Measurements from ENCODE around the gene SPEF2.

Gene SPEF2

DNA sequence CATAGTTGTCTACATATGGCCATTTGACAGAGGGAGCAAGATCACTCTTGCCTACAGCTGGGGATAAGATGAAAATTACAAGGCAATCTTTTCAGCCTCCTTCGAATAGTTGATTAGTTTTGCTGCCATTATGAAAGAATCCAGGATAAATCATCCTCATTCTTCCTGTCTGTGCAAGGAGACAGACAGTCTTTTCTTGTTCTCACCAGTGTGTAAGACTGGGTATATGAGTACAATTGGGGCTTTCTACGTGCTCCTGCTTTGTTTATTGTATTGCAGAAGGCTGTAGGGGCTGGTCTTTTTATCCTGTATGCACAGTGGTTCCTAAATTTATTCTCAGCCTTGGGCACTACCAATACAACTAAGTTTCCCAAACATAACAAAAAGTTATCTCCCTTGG, 76.8 kb downstream of the SPEF2 start:
- in situ Hi-C loops (cut with HindIII; ENCODE audit: low sequenced_read_pairs), result no loop called here

DNA sequence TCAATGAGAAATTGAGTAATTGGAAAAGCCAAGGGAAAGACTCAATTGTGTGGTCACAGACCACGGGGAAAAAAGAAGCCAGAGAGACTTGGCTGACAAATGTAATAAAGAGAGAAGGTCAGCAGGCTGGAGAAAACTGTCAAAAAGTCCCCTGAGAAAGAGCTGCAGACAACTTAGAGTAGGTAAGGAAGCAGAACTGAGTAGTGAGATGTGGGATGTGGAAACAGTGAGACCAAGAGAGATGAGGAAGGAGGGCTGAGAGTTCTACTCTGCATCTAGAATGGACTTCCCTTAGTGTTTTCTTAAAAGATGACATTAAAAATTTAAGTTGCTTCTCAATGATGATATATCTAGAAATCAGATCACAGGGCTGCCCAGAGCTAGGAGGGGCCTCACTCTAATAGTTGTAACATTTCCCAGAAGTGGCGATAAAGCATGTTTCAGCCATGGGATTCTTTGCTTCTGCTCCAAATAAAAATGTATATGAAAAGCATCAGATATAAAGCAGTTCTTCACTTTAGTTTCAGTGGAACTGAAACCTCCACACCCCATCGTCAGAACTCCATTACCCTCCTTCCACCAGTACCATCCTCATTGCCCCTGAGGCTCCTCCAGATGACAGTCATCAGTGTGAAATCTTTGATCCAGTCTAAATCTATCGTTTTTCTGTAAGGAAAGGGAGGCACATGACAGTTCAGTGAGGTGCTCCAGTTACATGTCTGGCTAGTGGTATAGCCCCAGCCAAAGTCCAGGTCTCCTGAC, 80.6 kb downstream of the SPEF2 start:
- in situ Hi-C loops (cut with HindIII; ENCODE audit: low sequenced_read_pairs), result no loop called here

DNA sequence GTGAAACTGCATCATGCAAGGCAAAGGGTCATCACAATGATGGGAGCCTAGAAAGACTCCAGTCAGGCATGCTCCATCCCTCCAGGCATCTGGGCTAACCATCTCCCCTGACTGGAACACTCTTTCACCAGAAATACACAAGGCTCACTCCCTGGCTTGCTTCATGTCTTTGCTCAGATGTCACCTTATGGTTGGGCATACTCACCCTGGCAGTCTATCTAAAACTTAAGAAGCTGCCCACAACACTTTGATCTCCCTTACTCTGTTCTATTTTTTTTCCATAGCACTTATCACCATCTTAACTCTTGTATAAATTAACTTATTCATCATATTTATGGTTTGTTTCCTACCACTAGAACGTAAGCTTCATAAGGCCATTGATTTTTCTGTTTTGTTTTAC, 90.0 kb downstream of the SPEF2 start:
- in situ Hi-C loops (cut with HindIII; ENCODE audit: low sequenced_read_pairs), result no loop called here

DNA sequence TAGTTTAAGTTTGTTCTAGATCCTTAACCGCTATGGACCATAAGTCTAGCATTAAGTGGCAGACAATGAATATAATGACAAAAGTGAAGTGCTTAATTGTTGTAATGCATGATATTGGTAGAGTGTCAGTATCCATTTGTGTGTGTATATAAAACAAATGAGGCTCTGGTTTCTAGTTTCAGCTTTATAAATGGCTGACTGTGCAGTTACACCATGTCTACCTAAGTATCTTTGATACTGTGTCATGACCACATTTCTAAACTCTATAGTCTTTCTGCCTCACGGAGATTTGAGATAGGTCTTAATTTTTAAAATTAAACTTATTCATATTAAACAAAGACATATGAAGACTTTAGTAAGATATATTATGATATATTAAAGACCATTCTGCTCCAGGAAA, 92.0 kb downstream of the SPEF2 start:
- in situ Hi-C loops (cut with HindIII; ENCODE audit: low sequenced_read_pairs), result no loop called here

DNA sequence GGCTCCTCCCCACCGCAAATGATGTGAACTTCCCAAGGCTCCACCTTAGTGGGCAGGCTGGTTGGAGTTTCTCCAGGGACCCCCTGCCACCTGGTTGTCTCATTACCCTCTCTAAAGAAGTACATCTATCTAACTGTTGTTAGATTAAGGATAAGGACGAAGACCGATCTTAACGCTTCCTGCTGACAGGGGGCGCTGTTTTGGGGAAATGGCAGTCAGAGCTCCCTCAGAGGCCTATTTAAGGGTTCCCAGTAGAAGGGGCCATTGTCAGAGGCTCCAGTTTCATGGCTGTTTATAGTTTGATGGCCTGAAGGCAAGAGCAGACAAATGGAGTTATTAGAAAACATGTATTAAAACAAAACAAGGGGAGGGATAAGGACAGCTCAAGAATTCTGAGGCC, 100.1 kb downstream of the SPEF2 start:
- in situ Hi-C loops (cut with HindIII; ENCODE audit: low sequenced_read_pairs), result no loop called here

DNA sequence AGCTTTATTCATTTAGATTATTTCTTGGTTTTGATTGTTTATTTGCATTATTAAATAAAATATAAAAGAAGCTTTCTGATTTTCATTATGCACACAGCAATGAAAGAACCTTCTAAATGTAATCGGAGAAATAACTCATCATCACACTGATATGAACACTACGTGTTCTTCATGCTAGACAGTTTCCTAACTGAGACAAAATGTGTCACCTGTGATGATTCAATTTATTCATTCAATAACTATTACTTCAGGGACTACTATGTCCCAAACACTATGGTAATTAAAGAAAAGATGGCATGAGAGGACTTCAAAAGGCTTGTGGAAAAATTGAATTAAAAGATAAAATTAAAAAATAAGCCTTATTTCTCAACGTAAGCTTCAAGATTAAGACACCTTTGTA, 118.1 kb downstream of the SPEF2 start:
- in situ Hi-C loops (cut with HindIII; ENCODE audit: low sequenced_read_pairs), result no loop called here

DNA sequence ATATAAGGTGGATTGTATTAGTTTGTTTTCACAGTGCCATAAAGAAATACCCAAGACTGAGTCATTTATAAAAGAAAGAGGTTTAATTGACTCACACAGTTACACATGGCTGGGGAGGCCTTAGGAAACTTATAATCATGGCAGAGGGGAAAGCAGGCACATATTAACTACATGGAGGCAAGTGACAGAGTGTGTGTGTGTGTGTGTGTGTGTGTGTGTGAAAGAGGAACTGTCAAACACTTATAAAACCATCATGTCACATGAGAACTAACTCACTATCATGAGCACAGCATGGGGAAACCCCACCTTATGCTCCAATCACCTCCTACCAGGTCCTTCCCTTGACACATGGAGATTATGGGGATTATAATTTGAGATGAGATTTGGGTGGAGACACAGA, 118.6 kb downstream of the SPEF2 start:
- in situ Hi-C loops (cut with HindIII; ENCODE audit: low sequenced_read_pairs), result no loop called here

DNA sequence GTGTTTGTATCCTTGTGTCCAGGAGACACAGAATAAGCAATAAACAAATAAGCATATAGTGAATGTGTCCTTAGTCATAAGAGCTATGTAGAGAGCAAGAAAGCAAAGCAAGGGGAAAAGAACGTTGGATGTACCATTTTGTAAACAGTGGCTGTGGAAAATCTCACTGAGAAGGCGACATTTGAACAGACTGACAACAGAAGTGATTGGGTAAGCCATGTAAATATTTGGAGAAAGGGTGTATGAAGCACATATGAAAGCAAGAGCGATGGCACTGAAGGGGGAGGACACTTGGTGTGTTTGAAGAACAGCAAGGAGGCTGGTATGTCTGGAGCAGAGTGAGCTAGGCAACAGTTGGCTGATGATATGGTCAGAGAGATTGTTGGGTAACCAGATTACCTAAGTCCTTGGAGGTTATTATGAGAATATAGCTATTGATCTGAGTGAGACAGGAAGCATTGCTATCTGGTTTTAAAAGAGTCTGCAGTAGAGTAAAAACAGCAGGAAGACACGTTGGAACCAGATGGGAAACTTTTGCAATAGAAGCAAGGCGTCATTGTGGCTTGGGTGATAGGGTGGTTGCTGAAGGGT, 123.6 kb downstream of the SPEF2 start:
- in situ Hi-C loops (cut with HindIII; ENCODE audit: low sequenced_read_pairs), result no loop called here

DNA sequence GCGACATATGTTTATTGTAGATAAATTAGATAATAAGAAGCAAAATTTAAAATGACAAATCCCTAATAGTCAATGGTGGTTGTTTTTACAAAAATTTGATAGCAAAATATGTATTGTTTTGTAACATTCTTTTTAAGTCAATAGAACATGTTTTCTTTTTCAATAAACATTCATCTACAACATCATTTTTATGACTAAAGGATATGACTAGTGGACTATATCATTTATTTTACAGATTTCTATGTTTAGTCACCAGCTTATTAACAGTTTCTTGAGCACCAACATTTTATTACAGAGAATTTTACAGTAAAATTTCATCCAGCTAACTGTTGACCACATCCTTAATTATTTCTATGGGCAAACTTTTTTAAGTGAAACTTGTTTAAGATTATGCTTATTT, 124.3 kb downstream of the SPEF2 start:
- in situ Hi-C loops (cut with HindIII; ENCODE audit: low sequenced_read_pairs), result no loop called here

DNA sequence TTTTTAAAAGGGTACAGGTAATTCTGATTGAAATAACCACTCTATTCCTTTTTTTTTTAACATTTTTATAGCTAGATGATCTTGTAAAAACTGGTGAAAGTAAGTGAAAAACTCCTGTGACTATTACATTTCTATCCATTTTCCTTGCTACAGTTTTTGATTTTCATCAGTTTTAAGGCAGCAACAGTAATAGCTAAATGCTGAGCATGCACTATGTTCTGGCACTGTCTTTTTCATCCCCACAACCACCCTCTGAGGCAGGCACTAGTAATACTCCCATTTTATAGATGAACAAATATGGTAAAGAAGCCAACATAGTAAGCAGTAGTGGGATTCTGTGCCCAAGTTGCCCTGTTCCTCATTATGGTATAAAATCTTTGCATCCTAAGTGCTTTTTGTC, 126.0 kb downstream of the SPEF2 start:
- in situ Hi-C loops (cut with HindIII; ENCODE audit: low sequenced_read_pairs), result no loop called here

DNA sequence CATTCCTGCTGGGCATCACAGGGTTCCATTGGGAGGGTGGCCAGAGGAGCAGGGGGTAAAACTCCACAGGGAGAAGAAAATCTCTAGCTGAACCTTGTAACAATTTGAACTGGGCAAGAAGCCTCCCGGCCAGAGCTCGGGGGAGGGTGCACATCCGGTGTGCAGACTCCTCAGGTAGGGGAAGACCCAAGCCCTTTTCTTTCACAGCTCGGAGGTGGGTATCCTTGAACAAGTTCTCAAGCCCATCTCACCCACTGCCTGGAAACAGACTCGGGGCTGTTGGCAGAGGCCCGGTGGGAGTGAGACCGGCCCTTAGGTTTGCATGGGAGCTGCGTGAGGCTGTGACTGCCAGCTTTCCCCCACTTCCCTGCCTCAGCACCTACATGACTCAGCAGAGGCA, 127.5 kb downstream of the SPEF2 start:
- in situ Hi-C loops (cut with HindIII; ENCODE audit: low sequenced_read_pairs), result no loop called here

DNA sequence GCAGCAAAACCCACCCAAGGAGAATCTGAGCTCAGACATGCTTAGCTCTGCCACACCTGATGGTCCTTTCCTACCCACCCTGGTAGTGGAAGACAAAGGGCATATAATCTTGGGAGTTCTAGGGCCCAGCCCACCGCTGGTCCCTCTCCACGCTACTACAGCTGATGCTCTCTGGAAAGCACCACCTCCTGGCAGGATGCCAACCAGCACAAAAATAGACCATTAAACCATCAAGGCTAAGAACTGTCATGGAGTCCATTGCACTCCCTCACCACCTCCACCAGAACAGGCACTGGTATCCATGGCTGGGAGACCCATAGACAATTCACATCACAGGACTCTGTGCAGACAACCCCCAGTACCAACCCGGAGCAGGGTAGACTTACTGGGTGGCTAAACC, 128.0 kb downstream of the SPEF2 start:
- in situ Hi-C loops (cut with HindIII; ENCODE audit: low sequenced_read_pairs), result no loop called here

DNA sequence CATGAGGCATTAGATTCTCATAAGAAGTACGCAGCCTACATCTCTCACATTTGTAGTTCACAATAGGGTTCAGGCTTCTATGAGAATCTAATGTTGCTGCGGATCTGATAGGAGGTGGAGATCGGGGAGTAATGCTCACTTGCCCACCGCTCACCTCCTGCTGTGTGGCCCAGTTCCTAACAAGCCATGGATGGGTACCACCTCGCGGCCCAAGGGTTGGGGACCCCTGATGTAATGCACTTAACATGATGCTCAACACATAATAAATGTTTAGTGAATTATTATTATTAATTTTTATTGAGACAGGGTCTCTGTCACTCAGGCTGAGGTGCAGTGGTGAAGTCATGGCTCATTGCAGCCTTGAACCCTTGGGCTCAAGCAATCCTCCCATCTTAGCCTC, 134.3 kb downstream of the SPEF2 start:
- in situ Hi-C loops (cut with HindIII; ENCODE audit: low sequenced_read_pairs), result no loop called here

DNA sequence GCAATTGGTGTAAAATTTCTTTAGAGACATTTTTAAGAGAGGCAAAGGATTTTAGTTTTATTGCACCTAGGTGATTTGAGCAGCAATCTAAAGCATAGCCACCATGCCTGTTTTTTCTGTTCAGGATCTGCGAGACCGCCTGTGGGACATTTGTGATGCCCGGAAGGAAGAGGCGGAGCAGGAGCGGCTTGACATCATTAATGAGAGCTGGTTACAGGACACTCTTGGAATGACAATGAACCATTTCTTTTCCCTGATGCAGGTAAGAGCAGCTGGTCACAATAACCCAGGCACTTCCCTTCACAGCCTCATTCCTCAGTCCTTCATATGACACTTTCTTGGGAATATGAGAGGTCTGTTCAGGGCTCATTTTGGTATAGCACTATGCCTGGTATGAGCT, 135.8 kb downstream of the SPEF2 start:
- in situ Hi-C loops (cut with HindIII; ENCODE audit: low sequenced_read_pairs), result no loop called here

DNA sequence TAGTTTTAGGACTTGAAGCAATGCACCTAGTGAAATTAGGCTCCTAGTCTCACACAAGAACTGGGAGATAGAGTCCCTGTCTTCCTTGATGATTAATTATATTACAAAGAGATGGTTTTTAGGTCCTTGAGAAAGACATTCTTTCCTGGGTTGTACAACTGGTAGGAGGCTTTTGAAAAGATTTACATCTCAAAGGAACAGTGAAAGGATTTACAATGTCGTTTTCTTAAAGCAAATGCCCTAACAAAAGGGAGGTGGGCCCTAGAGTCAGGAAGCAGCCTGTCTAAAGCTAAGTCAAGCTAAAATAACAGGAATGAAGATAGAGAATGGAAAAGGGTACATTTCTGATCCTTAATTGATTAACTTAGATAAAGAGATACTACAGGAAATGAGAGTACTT, 136.8 kb downstream of the SPEF2 start:
- in situ Hi-C loops (cut with HindIII; ENCODE audit: low sequenced_read_pairs), result no loop called here

DNA sequence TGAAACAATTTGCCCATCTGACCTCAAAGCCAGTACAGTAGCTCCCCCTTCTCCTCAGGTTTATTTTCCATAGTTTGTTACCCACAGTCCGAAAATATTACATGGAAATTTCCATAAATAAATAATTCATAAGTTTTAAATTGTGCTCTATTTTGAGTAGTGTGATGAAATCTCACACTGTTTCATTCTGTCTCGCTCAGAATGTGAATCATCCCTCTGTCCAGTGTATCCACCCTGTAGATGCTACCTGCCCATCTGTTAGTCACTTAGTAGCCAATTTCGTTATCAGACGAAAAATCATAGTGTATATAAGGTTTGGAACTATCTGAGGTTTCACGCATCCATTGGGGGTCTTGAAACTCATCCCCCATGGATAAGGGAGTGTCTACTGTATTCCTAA, 138.3 kb downstream of the SPEF2 start:
- in situ Hi-C loops (cut with HindIII; ENCODE audit: low sequenced_read_pairs), result no loop called here

DNA sequence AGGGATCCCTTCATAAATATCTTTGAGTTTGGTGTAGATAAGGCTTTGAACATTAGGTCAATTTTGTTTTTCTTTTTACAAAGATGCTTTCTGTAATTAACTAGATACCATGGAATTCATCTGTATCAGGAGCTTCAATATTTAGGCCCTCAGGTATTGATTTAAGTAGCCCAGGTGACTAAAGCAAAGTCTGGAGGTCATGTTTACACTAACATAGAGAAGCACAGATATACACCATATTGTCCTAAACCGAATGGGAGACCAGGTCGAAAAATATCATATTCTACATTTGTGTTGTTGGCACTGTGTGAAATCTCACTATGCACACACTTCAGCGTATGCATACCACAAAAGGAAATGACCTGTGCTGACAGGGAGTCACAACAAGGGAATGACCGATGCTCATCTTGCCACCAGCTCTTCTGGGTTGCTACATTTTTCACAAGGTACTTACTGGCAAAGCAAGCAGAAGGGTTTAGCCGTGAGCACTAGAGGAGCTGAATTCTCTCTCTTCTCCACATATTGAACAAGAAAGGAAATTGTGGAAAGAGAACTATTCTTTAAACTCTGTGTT, 140.6 kb downstream of the SPEF2 start:
- in situ Hi-C loops (cut with HindIII; ENCODE audit: low sequenced_read_pairs), result no loop called here

DNA sequence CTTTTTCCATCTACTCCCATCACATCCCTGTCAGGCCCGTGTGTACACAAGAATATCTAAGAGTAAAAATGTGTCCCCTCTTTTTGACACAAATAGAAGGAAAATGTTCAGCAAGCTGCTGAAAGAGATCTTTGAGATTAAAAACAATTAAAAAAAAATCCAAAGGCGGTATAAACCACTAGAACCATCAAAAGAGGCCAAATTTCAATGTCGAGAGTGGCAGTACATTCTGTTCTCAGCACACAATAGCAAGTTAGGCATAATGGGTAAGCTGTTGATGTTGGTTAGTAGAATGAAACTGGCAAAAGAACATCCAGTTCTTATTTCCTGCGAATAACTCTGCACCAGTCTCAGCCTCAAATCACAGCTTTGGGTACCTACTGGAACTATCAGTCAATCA, 143.9 kb downstream of the SPEF2 start:
- in situ Hi-C loops (cut with HindIII; ENCODE audit: low sequenced_read_pairs), result no loop called here

DNA sequence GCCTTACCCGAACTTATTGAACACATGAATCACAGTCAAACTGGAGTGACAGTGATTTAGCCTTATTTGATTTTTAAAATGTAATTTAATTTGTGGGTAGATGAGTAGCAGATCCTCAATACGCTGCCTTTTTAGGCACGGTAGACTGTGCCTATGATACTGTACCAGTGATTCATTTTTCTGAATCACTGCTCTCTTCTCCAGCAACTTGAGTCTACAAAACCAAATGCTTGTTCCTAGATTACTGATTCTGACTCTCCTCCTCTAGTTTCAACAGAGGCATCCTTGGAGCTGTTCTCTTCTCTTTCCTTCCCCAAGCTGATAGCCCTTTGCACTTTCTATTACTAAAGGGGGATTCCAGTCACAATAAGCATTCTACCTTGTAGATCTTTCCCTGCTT, 144.7 kb downstream of the SPEF2 start:
- in situ Hi-C loops (cut with HindIII; ENCODE audit: low sequenced_read_pairs), result no loop called here

DNA sequence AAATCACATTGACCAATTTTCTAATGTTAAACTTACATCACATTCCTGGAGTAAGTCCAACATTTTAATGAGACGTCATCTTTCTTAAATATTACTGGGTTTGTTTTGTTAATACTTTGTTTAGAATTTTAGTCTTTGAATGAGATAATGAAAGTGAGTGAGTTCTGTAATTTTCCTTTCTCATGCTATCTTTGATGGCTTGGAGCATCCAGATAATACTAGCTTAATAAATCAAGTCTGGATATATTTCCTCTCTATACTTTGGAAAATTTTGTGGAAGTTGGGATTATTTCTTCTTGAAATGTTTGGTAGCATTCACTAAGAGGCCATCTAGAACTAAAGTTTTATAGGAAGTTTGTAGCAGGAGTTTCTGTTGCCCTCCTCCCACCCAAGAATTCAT, 148.3 kb downstream of the SPEF2 start:
- in situ Hi-C loops (cut with HindIII; ENCODE audit: low sequenced_read_pairs), result no loop called here

DNA sequence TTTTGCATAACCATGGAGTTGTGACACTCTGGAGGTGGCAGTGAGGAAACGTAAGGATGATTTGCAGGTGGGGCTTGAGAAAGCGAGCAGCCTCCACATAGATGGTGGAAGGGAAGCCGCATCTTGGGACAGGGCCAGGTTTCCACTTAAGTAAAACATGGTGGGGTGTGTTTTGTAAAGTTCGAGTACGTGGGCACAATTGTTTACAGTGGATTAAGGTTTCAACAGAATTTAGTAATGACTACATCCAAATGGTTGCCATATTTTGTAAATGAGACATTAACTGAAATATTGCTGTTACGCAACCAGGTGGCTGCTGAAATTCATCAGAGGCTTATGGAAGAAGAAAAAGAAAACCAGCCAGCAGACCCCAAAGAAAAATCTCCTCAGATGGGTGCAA, 153.6 kb downstream of the SPEF2 start:
- in situ Hi-C loops (cut with HindIII; ENCODE audit: low sequenced_read_pairs), result no loop called here

DNA sequence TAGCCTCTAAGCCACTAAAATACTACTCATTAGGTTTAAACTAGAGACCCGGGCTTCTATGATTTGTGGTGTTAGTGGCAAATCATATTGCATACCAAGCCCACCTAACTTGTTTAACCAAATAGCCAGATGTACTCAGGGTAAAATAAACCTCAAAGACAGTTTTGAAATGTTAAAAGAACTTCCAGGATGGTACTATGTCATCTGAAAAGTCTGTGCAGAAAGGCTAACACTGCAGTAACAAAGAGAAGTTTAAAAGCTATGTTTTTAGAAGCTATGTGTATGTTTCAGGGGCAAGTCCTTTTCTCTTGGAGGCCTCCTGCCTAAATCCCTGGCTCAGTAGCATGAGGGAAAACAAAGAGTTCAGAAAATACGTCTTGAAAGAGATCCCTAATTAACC, 154.2 kb downstream of the SPEF2 start:
- in situ Hi-C loops (cut with HindIII; ENCODE audit: low sequenced_read_pairs), result no loop called here

DNA sequence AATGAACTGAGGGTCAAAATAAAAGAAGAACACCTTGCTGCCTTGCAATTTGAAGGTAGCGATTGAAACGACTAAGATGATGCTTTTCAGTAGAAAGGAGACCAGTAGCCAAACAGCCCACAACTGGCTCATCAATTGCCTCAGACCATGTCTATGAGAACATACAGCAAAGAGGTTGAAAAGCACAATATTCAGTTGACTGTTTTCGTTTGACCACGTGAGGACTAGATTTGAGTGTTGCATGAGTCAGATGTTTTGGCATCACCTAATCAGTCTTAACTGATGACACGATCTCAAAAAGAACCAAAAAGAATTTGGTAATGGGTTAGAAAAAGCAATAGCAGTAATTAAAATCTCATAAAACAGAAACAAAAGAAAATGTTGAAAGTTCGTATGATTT, 156.3 kb downstream of the SPEF2 start:
- in situ Hi-C loops (cut with HindIII; ENCODE audit: low sequenced_read_pairs), result no loop called here

All from endothelial cell of hepatic sinusoid (primary cell).